GM19395 (cell line): ENCODE results near the gene ANP32E.

ENCODE experiments used
- ATAC-seq: cut with Tn5 transposase; IDR thresholded peaks from one replicate; pipeline ENCODE4 v1.9.1; 2021; ENCODE audit warnings: mild to moderate bottlenecking, moderate library complexity; ENCODE audit not compliant: unreplicated experiment

Gene ANP32E

DNA sequence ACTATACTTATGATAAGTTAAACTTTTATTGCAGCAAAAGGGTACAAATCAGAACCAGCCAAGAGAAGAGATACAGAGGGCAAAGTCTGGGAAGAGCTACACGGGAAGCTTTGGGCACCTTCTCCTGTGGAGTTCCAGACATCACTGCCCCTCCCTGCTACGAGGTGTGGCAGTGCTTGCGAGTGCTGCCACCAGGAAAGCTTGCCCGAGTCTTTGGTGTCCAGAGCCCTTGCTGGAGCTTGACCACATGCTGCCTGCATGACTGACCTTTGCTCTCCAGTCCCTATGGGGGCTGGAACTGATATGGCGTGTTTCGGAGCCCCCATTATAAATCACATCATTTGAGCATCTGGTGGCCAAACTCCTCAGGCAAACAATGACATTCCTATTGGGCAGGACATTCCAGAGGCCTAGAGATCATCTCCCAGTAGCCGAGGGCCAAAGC, 62.7 kb downstream of the ANP32E start:
- no peak for ATAC-seq

DNA sequence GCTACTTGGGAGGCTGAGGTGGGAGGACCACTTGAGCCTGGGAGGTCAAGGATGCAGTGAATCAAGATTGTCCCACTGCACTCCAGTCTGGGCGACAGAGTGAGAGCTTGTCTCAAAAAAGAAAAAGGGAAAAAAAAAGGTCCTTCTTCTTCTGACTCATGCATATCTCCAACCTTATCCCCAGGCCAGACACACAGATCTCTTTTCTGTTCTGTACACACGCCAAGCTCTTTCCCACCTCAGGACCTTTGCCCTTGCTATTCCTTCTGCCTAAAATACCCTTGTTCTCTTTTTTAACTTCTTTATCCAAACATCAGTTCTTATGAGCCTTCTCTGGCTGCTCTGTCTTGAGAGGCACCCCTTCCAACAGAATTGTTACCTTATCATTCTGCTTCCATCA, 64.1 kb downstream of the ANP32E start:
- ATAC-seq: no peak

DNA sequence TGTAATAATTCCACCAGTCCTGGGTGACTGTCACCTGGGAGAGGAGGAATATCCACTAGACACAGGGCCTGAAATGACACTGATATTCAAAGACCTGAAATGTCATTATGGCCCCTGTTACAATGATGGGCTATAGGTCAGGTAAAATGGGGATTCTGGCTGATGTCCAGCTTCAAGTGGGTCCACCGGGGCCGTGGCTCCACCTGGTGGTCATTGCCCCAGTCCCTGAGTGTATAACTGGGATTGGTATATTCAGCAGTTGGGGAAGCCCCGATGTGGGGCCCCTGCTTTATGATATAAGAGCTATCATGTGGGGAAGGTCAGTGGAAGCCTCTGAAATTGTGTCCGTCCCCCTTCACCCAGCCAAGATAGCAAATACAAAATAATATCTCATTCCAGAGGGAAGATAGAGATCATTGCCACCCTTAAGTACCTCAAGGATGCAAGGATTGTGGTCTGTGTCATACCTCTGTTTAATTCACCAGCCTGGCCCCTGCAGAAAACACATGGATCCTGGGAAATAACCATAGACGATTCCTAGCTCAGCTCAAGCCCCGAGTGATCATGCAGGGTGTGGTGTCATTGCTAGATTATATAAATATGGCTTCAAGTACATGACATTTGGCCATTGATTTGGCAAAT, 66.8 kb downstream of the ANP32E start:
- no peak for ATAC-seq
